ENCODE data around the gene ASRGL1.

- TF ChIP-seq, protein P1, sequence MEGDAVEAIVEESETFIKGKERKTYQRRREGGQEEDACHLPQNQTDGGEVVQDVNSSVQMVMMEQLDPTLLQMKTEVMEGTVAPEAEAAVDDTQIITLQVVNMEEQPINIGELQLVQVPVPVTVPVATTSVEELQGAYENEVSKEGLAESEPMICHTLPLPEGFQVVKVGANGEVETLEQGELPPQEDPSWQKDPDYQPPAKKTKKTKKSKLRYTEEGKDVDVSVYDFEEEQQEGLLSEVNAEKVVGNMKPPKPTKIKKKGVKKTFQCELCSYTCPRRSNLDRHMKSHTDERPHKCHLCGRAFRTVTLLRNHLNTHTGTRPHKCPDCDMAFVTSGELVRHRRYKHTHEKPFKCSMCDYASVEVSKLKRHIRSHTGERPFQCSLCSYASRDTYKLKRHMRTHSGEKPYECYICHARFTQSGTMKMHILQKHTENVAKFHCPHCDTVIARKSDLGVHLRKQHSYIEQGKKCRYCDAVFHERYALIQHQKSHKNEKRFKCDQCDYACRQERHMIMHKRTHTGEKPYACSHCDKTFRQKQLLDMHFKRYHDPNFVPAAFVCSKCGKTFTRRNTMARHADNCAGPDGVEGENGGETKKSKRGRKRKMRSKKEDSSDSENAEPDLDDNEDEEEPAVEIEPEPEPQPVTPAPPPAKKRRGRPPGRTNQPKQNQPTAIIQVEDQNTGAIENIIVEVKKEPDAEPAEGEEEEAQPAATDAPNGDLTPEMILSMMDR (conservative IDR thresholded peaks at IDR 0.05; ENCODE audit: low read length): no peak
- no peak for TF ChIP-seq EZH2phosphoT487 (IDR thresholded peaks at IDR 0.05; ENCODE audit: borderline replicate concordance)
These were observed 50.1 kb downstream of the ASRGL1 start for GRCh38 chr11:62387381-62387780.
